HTERT RPE-1 (cell line): ENCODE measurements around the gene ATG16L1.

Experiments
- in situ Hi-C: fragments of 300-500 bp; cut with MboI; formaldehyde crosslinking; loops from 4 replicates; pipeline ENCODE4 v1.14.3; 2020; ENCODE audit warnings: low sequenced_read_pairs

Gene ATG16L1

GRCh38 chr2:233288663-233289062 is 37.2 kb downstream of the ATG16L1 start:
- in situ Hi-C loops, result no loop called here

- in situ Hi-C loops, result no loop called here
These were observed 38.2 kb downstream of the ATG16L1 start for GRCh38 chr2:233289648-233290047.

GRCh38 chr2:233290051-233290845 is 38.8 kb downstream of the ATG16L1 start:
- in situ Hi-C loops, result no loop called here

GRCh38 chr2:233295891-233296290 is 44.4 kb downstream of the ATG16L1 start:
- in situ Hi-C loops, result no loop called here

- in situ Hi-C loops, result no loop called here
These were observed 45.6 kb downstream of the ATG16L1 start for GRCh38 chr2:233297076-233297475.

- in situ Hi-C loops, result no loop called here
These were observed 48.9 kb downstream of the ATG16L1 start for GRCh38 chr2:233300401-233300800.

GRCh38 chr2:233301248-233301647 is 49.8 kb downstream of the ATG16L1 start:
- in situ Hi-C loops, result no loop called here

- in situ Hi-C loops, result no loop called here
These were observed 50.3 kb downstream of the ATG16L1 start for GRCh38 chr2:233301811-233302210.

GRCh38 chr2:233303252-233303651 is 51.8 kb downstream of the ATG16L1 start:
- in situ Hi-C loops, result no loop called here

GRCh38 chr2:233307565-233307964 is 56.1 kb downstream of the ATG16L1 start, which contains the start of gene SAG:
Gene SAG, plus strand, starts transcription at chr2:233307816. Its CDS starts 1,374 bp downstream, at chr2:233309190.
- in situ Hi-C loops, result no loop called here

GRCh38 chr2:233311241-233311926 is 59.9 kb downstream of the ATG16L1 start:
- in situ Hi-C loops, result no loop called here

- in situ Hi-C loops, result no loop called here
These were observed 61.4 kb downstream of the ATG16L1 start for GRCh38 chr2:233312874-233313273.

GRCh38 chr2:233314180-233314925 is 62.9 kb downstream of the ATG16L1 start:
- in situ Hi-C loops, result no loop called here

- in situ Hi-C loops, result no loop called here
These were observed 65.9 kb downstream of the ATG16L1 start for GRCh38 chr2:233317196-233317943.

GRCh38 chr2:233319256-233319655 is 67.8 kb downstream of the ATG16L1 start:
- in situ Hi-C loops, result no loop called here

GRCh38 chr2:233320470-233320869 is 69.0 kb downstream of the ATG16L1 start:
- in situ Hi-C loops, result no loop called here

GRCh38 chr2:233321166-233321565 is 69.7 kb downstream of the ATG16L1 start:
- in situ Hi-C loops, result no loop called here

GRCh38 chr2:233323851-233324250 is 72.4 kb downstream of the ATG16L1 start:
- in situ Hi-C loops, result no loop called here

GRCh38 chr2:233325256-233325655 is 73.8 kb downstream of the ATG16L1 start:
- in situ Hi-C loops, result no loop called here

GRCh38 chr2:233325814-233326213 is 74.3 kb downstream of the ATG16L1 start:
- in situ Hi-C loops, result no loop called here

- in situ Hi-C loops, result no loop called here
These were observed 75.0 kb downstream of the ATG16L1 start for GRCh38 chr2:233326500-233326899.
